Measurements from ENCODE around the gene RHCG. TPM values are rescaled to one million over a fixed set of nuclear protein-coding genes. Genes with fewer than 3 reads are reported as not detected.

Gene RHCG
- total and polyA plus RNA-seq, 2 of the 13 experiments (the other 11 are each of a cell fraction or from before 2014, with no cell fraction given), result not detected

GRCh38 chr15:89480505-89480904, 15.9 kb downstream of the RHCG start:
- CTCF ChIA-PET (ENCODE audit: low intra/inter-chr PET ratio, low total read pairs), result no interaction called here
- Histone ChIP-seq H3K79me2 (ENCODE audit: insufficient read depth, low read length) (no peaks in the 10 kb centered on the region), H3K9me3 (ENCODE audit: low read length) (no peaks in the 10 kb centered on the region), H3K9ac (ENCODE audit: insufficient read depth, low read depth, low read length) (no peak overlapping the region), H3K4me1 (ENCODE audit: insufficient read depth, low read length) (no peaks in the 10 kb centered on the region), H4K20me1 (ENCODE audit: insufficient read depth, low read length) (no peaks in the 10 kb centered on the region), H3K27me3 (ENCODE audit: control insufficient read depth in 1 of 2, insufficient read depth in 2 of 2, low read length in 2 of 2) (peaks cover 4 to 21% of the 10 kb centered on the region in 2 experiments; a peak in 3 of 5 replicates), H3K4me3 (replicated peaks in 1 of 3; ENCODE audit: insufficient read depth in 1 of 3, low read depth in 2 of 3, low read length in 3 of 3) (no peak overlapping the region), H2AFZ (ENCODE audit: low read length) (no peak overlapping the region), H3K36me3 (replicated peaks in 1 of 2; ENCODE audit: control insufficient read depth in 1 of 2, insufficient read depth in 2 of 2, low read length in 2 of 2) (no peaks in the 10 kb centered on the region), H3K27ac (ENCODE audit: extremely low read length, insufficient read depth, low read length) (no peak overlapping the region), H3K4me2 (ENCODE audit: low read depth, low read length) (no peak overlapping the region)
- DNase-seq (ENCODE audit: low spot score) (no peak), ATAC-seq (no peak), FAIRE-seq (no peak)
- POLR2A ChIA-PET, result no interaction called here
- in situ Hi-C loops (cut with HindIII; ENCODE audit: extremely low pct_ligation_motif_present, low pct_unique_long_range_greater_than_20kb), result no loop called here
- intact Hi-C loops (cut with micrococcal nuclease; ENCODE audit: unreplicated experiment), result no loop called here
- TF ChIP-seq HDAC2 (CRISPR knock-in tag; IDR thresholded peaks at IDR 0.05), result no peak
- no peak for TF ChIP-seq BRD4 (CRISPR knock-in tag; IDR thresholded peaks at IDR 0.05)
- TF ChIP-seq TEAD3 (CRISPR knock-in tag; optimal IDR thresholded peaks at IDR 0.05; ENCODE audit: borderline replicate concordance), result no peak
- no peak for TF ChIP-seq TCF7 (IDR thresholded peaks at IDR 0.05; ENCODE audit: low read depth)
- 9% methylated on average over 3 of the region's 3 CpGs for WGBS (ENCODE audit: low lambda C conversion rate)
- BruUV-seq (replicated peaks), result no TSS peak

DNA sequence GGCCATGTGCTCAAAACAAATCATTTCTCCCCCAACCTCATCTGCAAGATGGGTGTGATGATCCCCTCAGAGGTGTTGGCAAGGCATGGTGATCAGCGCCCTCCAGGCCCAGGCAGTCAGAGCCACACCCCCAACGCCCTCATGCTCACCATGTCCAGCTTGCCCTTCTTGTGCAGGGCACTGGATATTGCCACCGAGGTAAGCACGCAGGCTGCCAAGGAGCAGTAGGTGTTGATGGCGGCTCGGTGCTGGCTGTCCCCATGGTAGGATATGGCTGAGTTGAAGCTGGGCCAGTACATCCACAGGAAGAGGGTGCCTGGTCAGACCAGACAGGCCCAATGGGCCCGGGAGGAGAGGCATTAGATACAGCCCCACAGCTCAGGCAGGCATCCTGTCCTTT, 17.2 kb downstream of the RHCG start:
- ATAC-seq, result no peak
- no peak for TF ChIP-seq ZNF281 (CRISPR knock-in tag; IDR thresholded peaks at IDR 0.05; ENCODE audit: borderline replicate concordance)
- TF ChIP-seq ZMYM2 (CRISPR knock-in tag; IDR thresholded peaks at IDR 0.05), result no peak
- TF ChIP-seq KDM3A (CRISPR knock-in tag; IDR thresholded peaks at IDR 0.05; ENCODE audit: low read depth), result no peak
- no peak for TF ChIP-seq SMYD3 (CRISPR knock-in tag; IDR thresholded peaks at IDR 0.05)
- no peak for TF ChIP-seq TRIM22 (IDR thresholded peaks at IDR 0.05)
- no peak for TF ChIP-seq ZNF552 (CRISPR knock-in tag; IDR thresholded peaks at IDR 0.05; ENCODE audit: borderline replicate concordance)
- TF ChIP-seq, protein P1, sequence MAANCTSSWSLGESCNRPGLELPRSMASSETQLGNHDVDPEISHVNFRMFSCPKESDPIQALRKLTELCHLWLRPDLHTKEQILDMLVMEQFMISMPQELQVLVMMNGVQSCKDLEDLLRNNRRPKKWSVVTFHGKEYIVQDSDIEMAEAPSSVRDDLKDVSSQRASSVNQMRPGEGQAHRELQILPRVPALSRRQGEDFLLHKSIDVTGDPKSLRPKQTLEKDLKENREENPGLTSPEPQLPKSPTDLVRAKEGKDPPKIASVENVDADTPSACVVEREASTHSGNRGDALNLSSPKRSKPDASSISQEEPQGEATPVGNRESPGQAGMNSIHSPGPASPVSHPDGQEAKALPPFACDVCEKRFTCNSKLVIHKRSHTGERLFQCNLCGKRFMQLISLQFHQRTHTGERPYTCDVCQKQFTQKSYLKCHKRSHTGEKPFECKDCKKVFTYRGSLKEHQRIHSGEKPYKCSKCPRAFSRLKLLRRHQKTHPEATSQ (CRISPR knock-in tag; IDR thresholded peaks at IDR 0.05; ENCODE audit: borderline replicate concordance), result no peak
- TF ChIP-seq ZNF441 (CRISPR knock-in tag; IDR thresholded peaks at IDR 0.05; ENCODE audit: borderline replicate concordance), result no peak
- TF ChIP-seq ZBTB1 (CRISPR knock-in tag; IDR thresholded peaks at IDR 0.05; ENCODE audit: borderline replicate concordance), result no peak

More for the DNA sequence above, 17.2 kb downstream of the RHCG start:
- DNase-seq (ENCODE audit: low spot score), result no peak
- Histone ChIP-seq H3K4me1 (ENCODE audit: insufficient read depth, low read length) (no peaks in the 10 kb centered on the region), H3K9me3 (ENCODE audit: low read length) (no peaks in the 10 kb centered on the region), H4K20me1 (ENCODE audit: insufficient read depth, low read length) (no peaks in the 10 kb centered on the region), H3K36me3 (replicated peaks in 1 of 2; ENCODE audit: control insufficient read depth in 1 of 2, insufficient read depth in 2 of 2, low read length in 2 of 2) (no peaks in the 10 kb centered on the region), H3K79me2 (ENCODE audit: insufficient read depth, low read length) (no peaks in the 10 kb centered on the region), H3K27ac (ENCODE audit: extremely low read length, insufficient read depth, low read length) (no peak overlapping the region), H3K4me2 (ENCODE audit: low read depth, low read length) (no peak overlapping the region), H3K27me3 (ENCODE audit: control insufficient read depth in 1 of 2, insufficient read depth in 2 of 2, low read length in 2 of 2) (peaks cover 4 to 21% of the 10 kb centered on the region in 2 experiments; a peak in 3 of 5 replicates), H3K4me3 (replicated peaks in 1 of 3; ENCODE audit: insufficient read depth in 1 of 3, low read depth in 2 of 3, low read length in 3 of 3) (no peak overlapping the region), H3K9ac (ENCODE audit: insufficient read depth, low read depth, low read length) (no peak overlapping the region), H2AFZ (ENCODE audit: low read length) (no peak overlapping the region)
- in situ Hi-C loops (cut with HindIII; ENCODE audit: extremely low pct_ligation_motif_present, low pct_unique_long_range_greater_than_20kb) (no loop called here), intact Hi-C loops (cut with micrococcal nuclease; ENCODE audit: unreplicated experiment) (no loop called here)
- ChIA-PET POLR2A (no interaction called here), CTCF (ENCODE audit: low intra/inter-chr PET ratio, low total read pairs) (no interaction called here)
- no TSS peak for BruUV-seq (replicated peaks)
- no peak for FAIRE-seq
- WGBS (ENCODE audit: low lambda C conversion rate), result no CpG with 5 or more reads among the region's 7 CpGs
